Endothelial cell (in vitro differentiated cells): ENCODE data around the gene CDH23. TPM values are rescaled to one million over a fixed set of nuclear protein-coding genes. Genes with fewer than 3 reads are reported as not detected.

Source experiments
- DNase-seq: peaks from one replicate; pipeline ENCODE4 v3.0.0; 2021; ENCODE audit warnings: low spot score
- H3K27ac Mint-ChIP-seq: one replicate; pipeline ENCODE4 v1.8.0; 2021; ENCODE audit warnings: mixed read lengths, inconsistent platforms; ENCODE audit not compliant: unreplicated experiment
- H3K27me3 Mint-ChIP-seq: one replicate; pipeline ENCODE4 v1.8.0; 2021; ENCODE audit warnings: mild to moderate bottlenecking, moderate library complexity, mixed read lengths, inconsistent platforms; ENCODE audit not compliant: unreplicated experiment
- H3K36me3 Mint-ChIP-seq: one replicate; pipeline ENCODE4 v1.8.0; 2021; ENCODE audit warnings: mild to moderate bottlenecking, low read depth, mixed read lengths, inconsistent platforms; ENCODE audit not compliant: unreplicated experiment
- H3K4me1 Mint-ChIP-seq: one replicate; pipeline ENCODE4 v1.8.0; 2021; ENCODE audit warnings: mild to moderate bottlenecking, mixed read lengths, inconsistent platforms; ENCODE audit not compliant: unreplicated experiment
- H3K4me3 Mint-ChIP-seq: one replicate; pipeline ENCODE4 v1.8.0; 2021; ENCODE audit warnings: mild to moderate bottlenecking, mixed read lengths, inconsistent platforms; ENCODE audit not compliant: unreplicated experiment
- H3K9me3 Mint-ChIP-seq: one replicate; pipeline ENCODE4 v1.8.0; 2021; ENCODE audit warnings: mixed read lengths, inconsistent platforms; ENCODE audit not compliant: unreplicated experiment
- total RNA-seq: library from RNA; stranded (reverse); fragmentation: NEBNext Ultra II Directional; extraction: Animal tissue kit (Norgen Biotek cat#: 25700); gene quantifications from one replicate; pipeline ENCODE4 v1.2.1, GENCODE V29; 2021; ENCODE audit not compliant: unreplicated experiment
- TF ChIP-seq, protein P1 (sequence below): fragments of 200-600 bp; sonication (generic); IDR thresholded peaks from one replicate; pipeline ENCODE4 v1.5.0; 2021; ENCODE audit warnings: antibody characterized with exemption; ENCODE audit not compliant: unreplicated experiment

CDH23 gene
- total RNA-seq, 1 donor from 2014 or later: 0.54 TPM

GRCh38 chr10:71750986-71751385, 354.3 kb downstream of the CDH23 start:
- TF ChIP-seq, protein P1, sequence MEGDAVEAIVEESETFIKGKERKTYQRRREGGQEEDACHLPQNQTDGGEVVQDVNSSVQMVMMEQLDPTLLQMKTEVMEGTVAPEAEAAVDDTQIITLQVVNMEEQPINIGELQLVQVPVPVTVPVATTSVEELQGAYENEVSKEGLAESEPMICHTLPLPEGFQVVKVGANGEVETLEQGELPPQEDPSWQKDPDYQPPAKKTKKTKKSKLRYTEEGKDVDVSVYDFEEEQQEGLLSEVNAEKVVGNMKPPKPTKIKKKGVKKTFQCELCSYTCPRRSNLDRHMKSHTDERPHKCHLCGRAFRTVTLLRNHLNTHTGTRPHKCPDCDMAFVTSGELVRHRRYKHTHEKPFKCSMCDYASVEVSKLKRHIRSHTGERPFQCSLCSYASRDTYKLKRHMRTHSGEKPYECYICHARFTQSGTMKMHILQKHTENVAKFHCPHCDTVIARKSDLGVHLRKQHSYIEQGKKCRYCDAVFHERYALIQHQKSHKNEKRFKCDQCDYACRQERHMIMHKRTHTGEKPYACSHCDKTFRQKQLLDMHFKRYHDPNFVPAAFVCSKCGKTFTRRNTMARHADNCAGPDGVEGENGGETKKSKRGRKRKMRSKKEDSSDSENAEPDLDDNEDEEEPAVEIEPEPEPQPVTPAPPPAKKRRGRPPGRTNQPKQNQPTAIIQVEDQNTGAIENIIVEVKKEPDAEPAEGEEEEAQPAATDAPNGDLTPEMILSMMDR: no peak
- no peak for DNase-seq
- peaks cover 17% of the 10 kb centered on the region for H3K27me3 Mint-ChIP-seq
- no peak overlapping the region for H3K27ac Mint-ChIP-seq
- H3K9me3 Mint-ChIP-seq: no peaks in the 10 kb centered on the region
- peaks cover 26% of the 10 kb centered on the region for H3K36me3 Mint-ChIP-seq
- H3K4me1 Mint-ChIP-seq: peaks cover 53% of the 10 kb centered on the region
- no peak overlapping the region for H3K4me3 Mint-ChIP-seq

DNA sequence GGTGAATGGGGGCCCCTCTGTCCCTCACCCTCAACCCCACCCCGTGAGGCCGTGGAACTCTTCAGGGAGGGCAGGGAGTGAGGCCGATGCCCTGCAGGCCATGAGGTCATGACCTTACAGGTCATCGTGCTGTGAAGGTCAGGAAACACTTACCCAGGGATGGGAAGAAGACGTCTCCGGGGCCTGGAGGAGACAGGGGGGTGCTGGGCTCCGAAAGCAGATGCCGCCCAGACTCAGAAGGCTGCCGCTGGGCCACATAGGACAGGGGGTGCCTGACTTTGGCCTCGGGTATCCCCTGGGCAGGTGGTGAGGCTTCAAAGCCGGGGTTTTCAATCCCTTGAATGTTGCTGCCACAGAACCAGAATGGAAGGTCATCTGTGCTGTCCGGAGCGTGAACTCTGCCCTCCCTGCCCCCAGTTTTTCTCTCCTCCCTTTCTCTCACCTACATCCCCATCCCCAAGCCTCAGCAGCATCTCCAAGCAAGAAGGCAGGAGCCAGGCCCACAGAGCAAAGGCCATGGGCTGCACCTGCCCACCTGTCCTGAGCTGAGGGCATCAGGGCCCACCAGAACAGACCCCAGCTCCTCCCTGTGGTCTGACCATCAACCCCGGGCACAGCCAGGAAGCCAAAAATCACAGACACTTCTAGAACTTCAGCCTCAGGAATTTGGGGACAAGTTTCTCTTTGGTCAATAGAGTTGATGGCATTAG, 354.9 kb downstream of the CDH23 start:
- DNase-seq: no peak
- TF ChIP-seq, protein P1: no peak
- H3K27me3 Mint-ChIP-seq: peaks cover 17% of the 10 kb centered on the region
- H3K4me3 Mint-ChIP-seq: no peak overlapping the region
- peaks cover 55% of the 10 kb centered on the region for H3K4me1 Mint-ChIP-seq
- peaks cover 26% of the 10 kb centered on the region for H3K36me3 Mint-ChIP-seq
- no peaks in the 10 kb centered on the region for H3K9me3 Mint-ChIP-seq
- H3K27ac Mint-ChIP-seq: no peak overlapping the region

DNA sequence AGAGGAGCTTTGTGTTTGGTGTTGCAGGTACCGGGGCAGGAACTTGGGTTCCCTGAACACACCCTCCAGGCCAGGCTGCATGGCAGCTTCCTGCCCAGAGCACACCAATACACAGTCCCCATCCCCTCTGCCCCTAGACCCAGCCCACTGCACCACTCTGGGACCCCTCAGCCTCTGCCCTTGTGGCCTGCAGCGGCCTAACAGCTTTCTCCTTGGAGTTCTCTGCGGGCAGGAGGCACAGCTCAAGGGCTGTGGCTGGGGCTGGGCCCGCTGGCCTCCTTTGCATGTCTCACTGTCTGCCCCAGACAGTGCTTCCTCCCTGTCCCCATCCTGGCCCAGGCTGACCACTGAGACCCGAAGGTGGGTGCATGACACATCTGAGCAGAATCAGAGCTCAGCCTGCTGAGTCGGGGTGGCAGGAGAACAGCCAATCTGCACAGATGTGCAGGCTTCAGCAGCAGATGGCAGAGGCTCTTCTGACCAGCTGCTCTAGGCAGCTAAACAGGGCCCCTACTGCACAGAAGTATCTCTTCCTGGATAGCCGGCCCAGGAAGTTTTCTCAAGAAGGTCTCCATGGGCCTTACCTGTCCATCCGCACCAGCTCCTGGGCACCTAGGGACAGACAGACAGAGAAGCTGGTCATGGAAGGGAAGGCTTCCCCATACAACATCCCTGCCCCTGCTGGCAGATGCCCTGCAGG, 355.8 kb downstream of the CDH23 start:
- H3K27ac Mint-ChIP-seq: no peak overlapping the region
- no peaks in the 10 kb centered on the region for H3K9me3 Mint-ChIP-seq
- TF ChIP-seq, protein P1: no peak
- no peak for DNase-seq
- peaks cover 52% of the 10 kb centered on the region for H3K4me1 Mint-ChIP-seq
- H3K4me3 Mint-ChIP-seq: no peak overlapping the region
- H3K27me3 Mint-ChIP-seq: peaks cover 10% of the 10 kb centered on the region
- peaks cover 23% of the 10 kb centered on the region for H3K36me3 Mint-ChIP-seq

DNA sequence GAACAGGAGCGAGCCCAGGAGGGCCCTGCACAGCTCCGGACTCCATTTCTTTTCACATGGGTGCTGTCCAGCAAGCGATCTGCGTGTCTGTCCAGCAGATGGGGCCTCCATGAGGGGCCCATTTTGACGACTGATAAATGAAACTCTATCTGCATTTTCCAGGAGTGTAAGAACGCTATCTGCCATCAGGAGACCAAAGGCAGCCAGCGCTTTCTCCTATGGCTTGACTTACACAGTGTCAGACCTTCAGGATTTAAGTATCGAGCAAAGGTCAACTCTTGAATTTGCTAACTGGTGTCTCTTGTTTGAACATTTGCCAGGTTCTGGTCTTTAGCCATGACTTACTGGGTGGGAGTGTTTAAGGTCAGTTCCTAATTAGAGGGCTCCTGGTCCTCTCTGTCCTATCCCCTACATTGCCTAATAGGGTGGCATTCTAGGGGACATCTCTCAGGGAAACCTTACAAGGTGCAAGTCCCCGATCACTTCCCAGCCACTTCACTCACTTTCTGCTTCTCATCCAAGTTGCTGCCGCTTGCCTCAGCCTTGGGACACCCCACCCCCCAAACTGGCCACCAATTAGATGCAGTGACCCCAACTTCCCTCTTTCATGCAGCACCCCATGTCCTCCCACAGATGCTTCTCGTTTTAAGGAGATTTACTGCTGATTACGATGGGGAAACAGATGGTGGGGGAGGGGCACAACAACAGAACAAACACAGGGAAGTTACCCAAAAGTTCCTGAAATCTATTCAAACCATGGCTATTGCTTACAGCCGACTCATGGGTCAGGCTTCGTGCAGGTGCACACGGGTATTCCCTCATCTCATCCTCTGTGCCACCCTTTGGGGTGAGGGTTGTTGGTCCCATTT, 356.6 kb downstream of the CDH23 start:
- no peak overlapping the region for H3K4me3 Mint-ChIP-seq
- peaks cover 44% of the 10 kb centered on the region for H3K4me1 Mint-ChIP-seq
- DNase-seq: no peak
- H3K9me3 Mint-ChIP-seq: no peaks in the 10 kb centered on the region
- H3K27ac Mint-ChIP-seq: no peak overlapping the region
- peaks cover 7% of the 10 kb centered on the region for H3K27me3 Mint-ChIP-seq
- H3K36me3 Mint-ChIP-seq: peaks cover 23% of the 10 kb centered on the region
- TF ChIP-seq, protein P1: no peak
